ENCODE results near the gene AMY1C.
"Not testable (repeated sequence)": the region's sequence is repeated elsewhere in the genome, so short reads cannot be mapped to it uniquely, and the experiment has no call there.

AMY1C gene

GRCh38 chr1:103749598-103749997 is at the start of gene AMY1C:
Gene AMY1C, plus strand, starts transcription at chr1:103749898. Its CDS starts 572 bp downstream, at chr1:103750470.
- not testable (repeated sequence) for H4K20me1 ChIP-seq; H3K27ac ChIP-seq; H3K27me3 ChIP-seq; H3K4me1 ChIP-seq; H3K4me2 ChIP-seq; H3K4me3 ChIP-seq; H3K9me3 ChIP-seq (replicated peaks in 1 of 11); H3K9ac ChIP-seq; H3K36me3 ChIP-seq

GRCh38 chr1:103700669-103701068 is 49.0 kb upstream of the AMY1C start:
- H3K36me3 ChIP-seq; H3K4me3 ChIP-seq; H4K20me1 ChIP-seq; H3K27ac ChIP-seq; H3K4me2 ChIP-seq; H3K4me1 ChIP-seq; H3K27me3 ChIP-seq; H3K9ac ChIP-seq; H3K9me3 ChIP-seq (replicated peaks in 1 of 11): not testable (repeated sequence)

GRCh38 chr1:103701256-103701655 is 48.4 kb upstream of the AMY1C start:
- H3K9me3 ChIP-seq (replicated peaks in 1 of 11); H4K20me1 ChIP-seq; H3K27me3 ChIP-seq; H3K4me1 ChIP-seq; H3K4me2 ChIP-seq; H3K36me3 ChIP-seq; H3K9ac ChIP-seq; H3K4me3 ChIP-seq; H3K27ac ChIP-seq: not testable (repeated sequence)

DNA sequence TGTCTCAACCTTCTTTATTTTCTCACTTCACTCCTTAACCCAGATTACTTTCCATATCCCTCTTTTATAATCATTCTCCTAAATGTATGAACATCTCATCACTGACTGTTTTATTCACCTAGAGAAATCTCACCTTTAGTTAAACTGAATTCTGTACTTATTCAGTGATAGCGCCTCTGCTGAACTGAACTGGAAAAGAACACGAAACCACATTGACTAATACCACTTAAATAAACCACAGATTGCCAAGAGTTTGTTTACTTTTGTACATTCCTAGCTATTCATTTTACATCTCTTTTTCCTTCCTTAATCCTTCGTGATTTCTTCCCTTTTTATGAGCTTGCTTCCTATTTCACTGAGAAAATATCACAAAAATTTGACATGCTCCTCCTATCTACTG is 42.0 kb upstream of the AMY1C start:
- not testable (repeated sequence) for H3K36me3 ChIP-seq; H3K9ac ChIP-seq; H3K4me1 ChIP-seq; H3K4me3 ChIP-seq; H3K27me3 ChIP-seq; H3K9me3 ChIP-seq (replicated peaks in 1 of 11); H3K4me2 ChIP-seq; H3K27ac ChIP-seq; H4K20me1 ChIP-seq

DNA sequence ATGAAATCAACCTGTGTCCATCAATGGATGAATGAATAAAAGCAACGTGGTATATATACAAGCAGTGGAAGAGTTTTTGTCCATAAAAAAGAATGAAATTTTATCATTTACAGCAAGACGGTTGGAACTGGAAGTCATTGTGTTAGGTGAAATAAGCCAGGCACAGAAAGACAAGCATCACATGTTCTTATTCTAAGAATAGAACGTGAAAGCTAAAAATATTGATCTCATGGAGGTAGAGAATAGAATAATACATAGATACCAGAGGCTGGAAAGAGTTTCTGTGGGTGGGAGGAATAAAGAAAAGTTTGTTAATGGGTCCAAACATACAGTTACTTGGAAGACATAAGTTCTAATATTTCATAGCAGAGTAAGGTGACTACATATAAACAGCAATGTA is 39.3 kb upstream of the AMY1C start:
- H4K20me1 ChIP-seq; H3K9me3 ChIP-seq (replicated peaks in 1 of 11); H3K4me2 ChIP-seq; H3K27me3 ChIP-seq; H3K27ac ChIP-seq; H3K36me3 ChIP-seq; H3K9ac ChIP-seq; H3K4me3 ChIP-seq; H3K4me1 ChIP-seq: not testable (repeated sequence)

DNA sequence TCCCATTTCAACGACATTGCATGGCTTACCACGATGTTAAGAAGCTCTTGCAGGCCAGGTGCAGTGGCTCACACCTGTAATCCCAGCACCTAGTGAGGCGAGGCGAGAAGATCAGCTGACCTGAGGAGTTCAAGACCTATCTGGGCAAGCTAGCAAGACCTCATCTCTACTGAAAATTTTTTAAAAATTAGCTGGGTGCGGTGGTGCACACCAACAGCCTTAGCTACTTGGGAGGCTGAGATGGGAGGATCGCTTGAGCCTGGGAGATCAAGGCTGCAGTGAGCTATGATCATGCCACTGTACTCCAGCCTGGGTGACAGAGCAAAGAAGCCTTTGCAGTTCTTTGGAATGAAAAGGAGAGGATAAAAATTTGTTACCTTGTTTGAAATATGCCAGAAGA is 32.3 kb upstream of the AMY1C start:
- not testable (repeated sequence) for H3K27ac ChIP-seq; H3K9ac ChIP-seq; H3K9me3 ChIP-seq (replicated peaks in 1 of 11); H3K36me3 ChIP-seq; H4K20me1 ChIP-seq; H3K4me1 ChIP-seq; H3K4me3 ChIP-seq; H3K4me2 ChIP-seq; H3K27me3 ChIP-seq

DNA sequence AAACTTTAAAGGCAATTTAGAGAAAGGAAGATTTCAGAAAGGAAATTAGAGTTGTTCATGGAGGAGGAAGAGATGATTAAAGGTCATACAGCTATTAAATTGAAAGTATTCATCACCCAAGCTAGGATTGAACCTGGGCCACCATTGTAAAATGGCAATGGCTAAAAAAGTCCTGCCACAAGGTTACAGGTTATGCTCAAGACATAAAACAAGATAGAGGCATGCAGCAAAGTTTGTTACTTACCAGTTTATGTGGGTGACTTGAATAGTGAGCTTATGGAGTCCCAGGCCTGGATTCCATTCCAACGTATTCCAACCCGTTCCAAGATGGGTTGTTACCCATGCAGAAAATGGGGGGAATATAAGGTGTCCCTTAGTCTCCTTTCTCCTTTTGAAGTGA is 28.2 kb upstream of the AMY1C start:
- not testable (repeated sequence) for H4K20me1 ChIP-seq; H3K4me2 ChIP-seq; H3K27ac ChIP-seq; H3K9ac ChIP-seq; H3K4me1 ChIP-seq; H3K27me3 ChIP-seq; H3K36me3 ChIP-seq; H3K9me3 ChIP-seq (replicated peaks in 1 of 11); H3K4me3 ChIP-seq

GRCh38 chr1:103735334-103735733 is 14.4 kb upstream of the AMY1C start:
- not testable (repeated sequence) for H3K36me3 ChIP-seq; H3K4me2 ChIP-seq; H3K4me3 ChIP-seq; H3K9ac ChIP-seq; H3K27ac ChIP-seq; H4K20me1 ChIP-seq; H3K9me3 ChIP-seq (replicated peaks in 1 of 11); H3K27me3 ChIP-seq; H3K4me1 ChIP-seq

GRCh38 chr1:103738031-103738430 is 11.7 kb upstream of the AMY1C start:
- H3K9me3 ChIP-seq (replicated peaks in 1 of 11); H3K4me2 ChIP-seq; H3K4me3 ChIP-seq; H4K20me1 ChIP-seq; H3K27me3 ChIP-seq; H3K4me1 ChIP-seq; H3K27ac ChIP-seq; H3K9ac ChIP-seq; H3K36me3 ChIP-seq: not testable (repeated sequence)

DNA sequence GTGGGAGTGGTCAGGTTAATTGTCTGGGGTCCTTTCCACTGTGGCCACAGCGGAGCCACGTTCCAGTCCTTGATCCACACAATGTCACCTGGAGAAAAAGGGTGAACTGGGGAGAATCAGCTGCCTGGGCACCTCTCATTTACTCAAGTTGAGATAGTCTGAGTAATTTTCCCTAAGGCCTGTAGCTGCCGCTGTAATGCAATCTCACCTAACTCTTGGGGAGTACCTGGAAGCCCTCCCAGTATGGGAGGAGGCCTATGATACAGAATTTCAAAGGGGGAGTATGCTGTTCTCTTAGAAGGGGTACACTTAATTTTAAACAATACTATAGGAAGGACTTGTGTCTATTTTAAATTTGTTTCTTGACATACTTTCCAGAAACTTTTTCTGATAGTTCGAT is 5.2 kb upstream of the AMY1C start:
- not testable (repeated sequence) for H3K27me3 ChIP-seq; H3K27ac ChIP-seq; H3K4me1 ChIP-seq; H3K36me3 ChIP-seq; H4K20me1 ChIP-seq; H3K9me3 ChIP-seq (replicated peaks in 1 of 11); H3K9ac ChIP-seq; H3K4me2 ChIP-seq; H3K4me3 ChIP-seq

- H4K20me1 ChIP-seq; H3K9ac ChIP-seq; H3K27ac ChIP-seq; H3K4me2 ChIP-seq; H3K4me3 ChIP-seq; H3K36me3 ChIP-seq; H3K9me3 ChIP-seq (replicated peaks in 1 of 11); H3K4me1 ChIP-seq; H3K27me3 ChIP-seq: not testable (repeated sequence)
These were observed 4.7 kb upstream of the AMY1C start for GRCh38 chr1:103745040-103745439.

DNA sequence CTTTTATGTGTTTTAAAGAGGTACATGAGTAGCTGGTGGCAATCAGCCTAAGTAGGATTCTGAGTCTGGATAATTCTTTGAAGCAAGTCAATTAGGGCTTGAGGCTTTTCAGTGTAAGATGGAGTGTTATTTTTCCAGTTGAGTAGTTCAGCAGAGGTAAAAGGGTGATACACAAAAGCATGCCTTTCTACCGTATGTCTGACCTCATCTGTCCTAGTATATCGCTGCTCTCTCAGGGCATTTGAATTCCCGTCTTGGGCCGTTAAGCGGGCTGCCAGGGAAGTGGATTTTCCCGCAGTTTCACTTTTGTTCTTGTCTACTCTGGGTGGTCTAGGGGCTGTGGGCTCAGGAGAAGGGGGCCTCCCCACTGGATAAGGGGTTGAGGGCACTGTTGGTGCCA is 1.4 kb upstream of the AMY1C start:
- H3K9ac ChIP-seq; H3K4me1 ChIP-seq; H3K4me3 ChIP-seq; H3K4me2 ChIP-seq; H3K9me3 ChIP-seq (replicated peaks in 1 of 11); H3K27me3 ChIP-seq; H3K36me3 ChIP-seq; H4K20me1 ChIP-seq; H3K27ac ChIP-seq: not testable (repeated sequence)
